Testis (tissue), 3 donors: Measurements from ENCODE around the gene FLT1. TPM values are rescaled to one million over a fixed set of nuclear protein-coding genes. Genes with fewer than 3 reads are reported as not detected.
A peak's percentile ranks its signal among the peaks of the same experiment; 100 is the strongest.

ENCODE experiments used
- DNase-seq: peaks from one replicate; pipeline ENCODE4 v3.0.0-alpha.2; 2019
- H3K27ac ChIP-seq, 2 donors: fragments of 200-600 bp; sonication (generic); one replicate each; pipeline ENCODE4 v1.5.1; 2019
- H3K27me3 ChIP-seq: fragments of 200-600 bp; sonication (generic); one replicate; pipeline ENCODE4 v1.5.1; 2019
- H3K36me3 ChIP-seq: fragments of 200-600 bp; sonication (generic); one replicate; pipeline ENCODE4 v1.5.1; 2017; ENCODE audit warnings: low read depth; ENCODE audit errors: missing control alignments
- H3K4me1 ChIP-seq: fragments of 200-600 bp; sonication (generic); one replicate; pipeline ENCODE4 v1.5.1; 2019
- H3K4me3 ChIP-seq, 2 donors: fragments of 200-600 bp; sonication (generic); one replicate each; pipeline ENCODE4 v1.5.1; 2017 to 2019
- H3K9me3 ChIP-seq: fragments of 200-600 bp; sonication (generic); one replicate; pipeline ENCODE4 v1.5.1; 2017
- POLR2A ChIP-seq: fragments of 450-650 bp; IDR thresholded peaks from one replicate; pipeline ENCODE4 v1.6.1; 2017; ENCODE audit warnings: antibody characterized with exemption, mild to moderate bottlenecking, moderate library complexity
- WGBS, 2 donors: methylation state at CpG; one replicate each; pipeline ENCODE4 v1.1.5; 2018; 5-methylcytosine and 5-hydroxymethylcytosine counted together
- intact Hi-C: fragments of 100-400 bp; cut with DNase I; formaldehyde crosslinking; loops from one replicate; pipeline ENCODE4 v1.15.1; 2023; ENCODE audit warnings: low total_unique reads
- polyA plus RNA-seq: library from polyadenylated mRNA; stranded (reverse); fragments of 350-450 nt; fragmentation: Illumina TruSeq; extraction: RNeasy Lipid Tissue Mini Kit (QIAGEN cat#74804); gene quantifications from one replicate; pipeline ENCODE4 v1.2.3, GENCODE V29; 2014; ENCODE audit warnings: low read depth, low replicate concordance; ENCODE audit not compliant: insufficient read depth
- total RNA-seq, 2 donors: library from RNA; depleted of rRNA; stranded (reverse); fragments of >200 nt; gene quantifications; one replicate each; pipeline ENCODE4 v1.2.3, GENCODE V29; 2016
- TF ChIP-seq, protein P1 (sequence below), 3 experiments: fragments of 450-650 bp in 2 of 3; fragments of 200-600 bp in 1 of 3; sonication (generic) in 1 of 3; IDR thresholded peaks; one replicate each; pipeline ENCODE4 v1.5.1; 2016 to 2019; ENCODE audit warnings: antibody characterized with exemption in 3 of 3, mild to moderate bottlenecking in 2 of 3, moderate library complexity in 1 of 3

Gene FLT1
- total and polyA plus RNA-seq, 3 donors from 2014 or later, result 26.6 to 48.1 (median 47.4) TPM

DNA sequence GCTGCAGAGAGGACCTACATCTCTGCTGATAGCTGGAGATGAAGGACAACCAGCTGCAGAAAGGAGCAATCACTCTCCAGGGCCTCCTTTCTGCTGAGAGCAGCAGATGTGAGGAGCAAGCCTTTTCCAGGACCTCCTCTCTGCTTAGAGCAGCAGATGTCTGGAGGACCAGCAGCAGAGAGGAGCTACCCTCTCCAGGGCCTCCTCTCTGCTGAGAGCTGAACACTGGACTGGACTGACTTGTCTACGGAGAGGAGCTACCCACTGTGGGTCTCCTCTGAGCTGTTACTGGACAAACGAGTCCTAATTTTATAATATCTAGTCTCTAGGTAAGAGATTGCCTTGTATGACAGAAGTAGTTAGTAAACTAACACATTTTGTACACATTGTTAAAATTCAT is 40.8 kb upstream of the FLT1 start:
- Histone ChIP-seq H3K27me3 (no peaks in the 10 kb centered on the region), H3K4me3 (no peak overlapping the region), H3K27ac (no peak overlapping the region), H3K36me3 (no peaks in the 10 kb centered on the region), H3K4me1 (no peaks in the 10 kb centered on the region), H3K9me3 (no peaks in the 10 kb centered on the region)
- no peak for TF ChIP-seq POLR2A
- TF ChIP-seq, protein P1, sequence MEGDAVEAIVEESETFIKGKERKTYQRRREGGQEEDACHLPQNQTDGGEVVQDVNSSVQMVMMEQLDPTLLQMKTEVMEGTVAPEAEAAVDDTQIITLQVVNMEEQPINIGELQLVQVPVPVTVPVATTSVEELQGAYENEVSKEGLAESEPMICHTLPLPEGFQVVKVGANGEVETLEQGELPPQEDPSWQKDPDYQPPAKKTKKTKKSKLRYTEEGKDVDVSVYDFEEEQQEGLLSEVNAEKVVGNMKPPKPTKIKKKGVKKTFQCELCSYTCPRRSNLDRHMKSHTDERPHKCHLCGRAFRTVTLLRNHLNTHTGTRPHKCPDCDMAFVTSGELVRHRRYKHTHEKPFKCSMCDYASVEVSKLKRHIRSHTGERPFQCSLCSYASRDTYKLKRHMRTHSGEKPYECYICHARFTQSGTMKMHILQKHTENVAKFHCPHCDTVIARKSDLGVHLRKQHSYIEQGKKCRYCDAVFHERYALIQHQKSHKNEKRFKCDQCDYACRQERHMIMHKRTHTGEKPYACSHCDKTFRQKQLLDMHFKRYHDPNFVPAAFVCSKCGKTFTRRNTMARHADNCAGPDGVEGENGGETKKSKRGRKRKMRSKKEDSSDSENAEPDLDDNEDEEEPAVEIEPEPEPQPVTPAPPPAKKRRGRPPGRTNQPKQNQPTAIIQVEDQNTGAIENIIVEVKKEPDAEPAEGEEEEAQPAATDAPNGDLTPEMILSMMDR (IDR thresholded peaks at IDR 0.05), result no peak
- intact Hi-C loops, result no loop called here
- DNase-seq, result no peak
- 87 to 90% methylated on average over 2 of the region's 2 CpGs for WGBS, 2 donors

DNA sequence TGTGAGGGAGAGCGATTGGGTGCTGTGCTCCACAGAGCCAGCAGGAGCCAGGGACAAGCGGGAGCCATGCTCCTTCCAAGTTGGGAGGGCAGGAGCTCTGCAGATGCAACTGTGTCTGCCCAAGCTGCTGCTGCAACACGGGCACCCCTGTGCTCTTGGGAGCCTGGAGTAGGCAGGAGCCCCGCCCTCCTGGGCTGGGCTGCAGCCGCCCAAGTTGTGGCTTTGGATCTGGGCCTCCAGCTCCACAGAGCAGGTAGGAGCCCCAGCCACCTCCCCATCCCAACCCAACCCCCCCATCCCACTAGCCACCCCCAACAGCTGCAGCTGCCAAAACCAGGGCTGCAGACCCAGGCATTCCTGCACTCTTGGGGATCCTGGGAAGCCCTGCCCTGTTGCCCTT is 39.9 kb upstream of the FLT1 start:
- no peak for TF ChIP-seq POLR2A
- TF ChIP-seq, protein P1 (IDR thresholded peaks at IDR 0.05), result no peak

DNA sequence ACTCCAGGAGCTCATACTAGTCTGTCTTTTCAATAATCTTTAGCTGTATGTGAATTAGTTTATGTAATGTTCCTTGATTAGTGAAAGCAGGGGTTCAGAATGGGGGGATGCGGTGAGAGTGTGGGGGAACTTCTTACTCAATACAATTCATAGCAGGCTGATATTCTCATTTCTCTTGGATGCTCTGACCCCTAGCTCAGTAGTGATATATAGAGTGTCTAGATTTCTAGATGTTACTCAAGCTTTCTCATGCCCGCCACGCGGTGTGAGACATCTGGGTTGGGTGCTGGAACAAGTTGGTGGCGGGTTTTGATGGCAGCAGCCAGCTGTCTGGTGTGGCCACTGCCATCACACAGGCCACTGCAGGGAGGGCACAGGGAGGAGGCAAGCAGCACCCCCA is 39.3 kb upstream of the FLT1 start:
- Histone ChIP-seq H3K4me1 (no peaks in the 10 kb centered on the region), H3K36me3 (no peaks in the 10 kb centered on the region), H3K27ac (no peak overlapping the region), H3K27me3 (no peaks in the 10 kb centered on the region), H3K4me3 (no peak overlapping the region), H3K9me3 (no peaks in the 10 kb centered on the region)
- WGBS, 2 donors, result 75% methylated on average over 5 of the region's 5 CpGs
- intact Hi-C loops, result no loop called here
- no peak for TF ChIP-seq POLR2A
- TF ChIP-seq, protein P1 (IDR thresholded peaks at IDR 0.05), result no peak
- no peak for DNase-seq

More for the DNA sequence above, 39.9 kb upstream of the FLT1 start:
- intact Hi-C loops, result no loop called here
- DNase-seq, result no peak
- WGBS, 2 donors, result 88 to 89% methylated on average over 2 to 5 of the region's 5 CpGs
- Histone ChIP-seq H3K4me1 (no peaks in the 10 kb centered on the region), H3K36me3 (no peaks in the 10 kb centered on the region), H3K4me3 (no peak overlapping the region), H3K27ac (no peak overlapping the region), H3K27me3 (no peaks in the 10 kb centered on the region), H3K9me3 (no peaks in the 10 kb centered on the region)

DNA sequence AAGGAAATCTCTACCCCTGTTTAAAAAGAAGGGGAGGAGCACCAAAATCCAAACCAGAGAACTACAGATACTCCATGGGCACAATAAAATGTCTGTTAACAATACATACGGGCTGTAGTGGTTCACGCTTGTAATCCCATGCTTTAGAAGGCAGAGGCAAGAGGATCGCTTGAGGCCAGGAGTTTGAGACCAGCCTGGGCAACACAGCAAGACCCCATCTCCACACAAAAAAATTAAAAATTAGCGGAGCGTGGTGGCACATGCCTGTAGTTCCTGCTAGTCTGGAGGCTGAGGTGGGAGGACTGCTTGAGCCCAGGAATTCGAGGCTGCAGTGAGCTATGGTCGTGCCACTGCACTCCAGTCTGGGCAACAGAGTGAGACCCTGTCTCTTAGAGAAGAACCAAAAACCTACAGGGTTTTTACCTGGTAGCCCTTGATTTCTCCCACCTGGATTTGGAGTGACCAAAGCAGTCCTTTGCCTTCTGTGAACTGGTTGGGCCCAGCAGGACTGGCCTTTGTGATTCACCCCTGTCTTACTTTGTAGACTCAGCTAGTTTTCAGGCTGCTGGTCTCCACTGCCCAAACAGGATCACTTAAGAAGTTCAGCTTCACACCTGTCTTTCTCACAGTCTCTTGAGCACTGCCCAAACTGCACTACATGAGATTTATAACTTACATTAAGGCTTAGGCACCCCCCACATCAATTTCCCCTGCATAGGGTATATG is 38.7 kb upstream of the FLT1 start:
- intact Hi-C loops, result no loop called here
- Histone ChIP-seq H3K4me1 (no peaks in the 10 kb centered on the region), H3K4me3 (no peak overlapping the region), H3K27ac (peak overlapping the region in 1 of 2 donors; percentile 71), H3K27me3 (no peaks in the 10 kb centered on the region), H3K36me3 (no peaks in the 10 kb centered on the region), H3K9me3 (no peaks in the 10 kb centered on the region)
- DNase-seq, result no peak
- TF ChIP-seq, protein P1 (IDR thresholded peaks at IDR 0.05), result no peak
- no peak for TF ChIP-seq POLR2A
- WGBS, 2 donors, result 71 to 73% methylated on average over 7 of the region's 7 CpGs

DNA sequence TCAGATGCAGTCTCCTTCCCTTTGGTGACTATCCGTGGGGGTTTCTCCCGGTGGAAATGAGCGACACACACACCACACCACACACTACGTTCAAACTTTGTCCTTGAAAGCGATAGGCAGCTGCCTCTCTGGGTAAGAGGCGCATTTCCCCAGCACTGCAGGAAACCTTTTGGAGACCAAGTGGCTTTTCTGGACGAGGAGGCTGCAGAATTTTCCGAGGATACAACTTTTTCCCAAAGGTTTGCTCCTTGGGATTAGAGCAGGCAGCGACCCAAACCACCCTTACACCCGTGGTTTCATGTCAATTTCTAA is 38.2 kb upstream of the FLT1 start:
- Histone ChIP-seq H3K4me3 (peak overlapping the region; percentile 59 to 60), H3K36me3 (no peaks in the 10 kb centered on the region), H3K4me1 (no peaks in the 10 kb centered on the region), H3K27me3 (no peaks in the 10 kb centered on the region), H3K9me3 (no peaks in the 10 kb centered on the region), H3K27ac (peak overlapping the region; percentile 54 to 71)
- no peak for DNase-seq
- TF ChIP-seq, protein P1 (IDR thresholded peaks at IDR 0.05), result no peak
- no peak for TF ChIP-seq POLR2A
- intact Hi-C loops, result no loop called here
- 11% methylated on average over 8 to 10 of the region's 10 CpGs for WGBS, 2 donors
